ENCODE measurements around the gene RTP3. TPM values are rescaled to one million over a fixed set of nuclear protein-coding genes. Genes with fewer than 3 reads are reported as not detected.

RTP3 gene
- total and polyA plus RNA-seq, 2 of the 8 experiments (the other 6 are each of a cell fraction or from before 2014, with no cell fraction given), result 0.08 TPM; not detected in 1

- Histone ChIP-seq H4K20me1 (replicated peaks in 1 of 2; ENCODE audit: control insufficient read depth in 1 of 2, insufficient read depth in 2 of 2, low read length in 2 of 2) (no peaks in the 10 kb centered on the region), H3K4me1 (replicated peaks in 1 of 4; ENCODE audit: control insufficient read depth in 3 of 4, insufficient read depth in 4 of 4, low read length in 3 of 4) (peaks cover 4 to 8% (median 6%) of the 10 kb centered on the region in 4 experiments; a peak in 6 of 7 replicates), H3K18ac (ENCODE audit: extremely low read depth, low read length) (no peak overlapping the region), H4K5ac (ENCODE audit: insufficient read length, low read depth, low read length) (no peak overlapping the region), H3K36me3 (ENCODE audit: control insufficient read depth in 2 of 4, insufficient read depth in 4 of 4, low read length in 3 of 4) (no peaks in the 10 kb centered on the region), H3K23me2 (ENCODE audit: low read depth, low read length) (no peaks in the 10 kb centered on the region), H3K27ac (ENCODE audit: low read depth, low read length) (no peak overlapping the region), H2BK120ac (replicated peaks; ENCODE audit: low read depth, low read length) (no peak overlapping the region), H3K27me3 (replicated peaks in 1 of 4; ENCODE audit: control insufficient read depth in 3 of 4, extremely low read depth in 1 of 4, insufficient read depth in 3 of 4, low read length in 3 of 4) (no peaks in the 10 kb centered on the region; a peak in 2 of 7 replicates), H3K56ac (replicated peaks; ENCODE audit: insufficient read length, low read depth, low read length) (no peak overlapping the region), H3K4me3 (ENCODE audit: extremely low read depth in 1 of 4, insufficient read depth in 2 of 4, low read depth in 3 of 4, low read length in 4 of 4) (no peak overlapping the region), H3K4me2 (ENCODE audit: insufficient read depth in 1 of 2, low read depth in 2 of 2, low read length in 2 of 2) (no peak overlapping the region), H3K79me1 (ENCODE audit: low read depth, low read length) (no peaks in the 10 kb centered on the region), H2BK20ac (ENCODE audit: low read length) (0 out of 2 replicates have a peak overlapping the region, but pooled peaks have one; percentile 43), H3K4ac (replicated peaks; ENCODE audit: insufficient read length, low read depth, low read length) (no peak overlapping the region), H3K9ac (replicated peaks in 1 of 4; ENCODE audit: extremely low read depth in 1 of 4, low read depth in 3 of 4, low read length in 3 of 4) (no peak overlapping the region), H3K9me3 (ENCODE audit: insufficient read depth in 2 of 2, low read depth in 1 of 2, low read length in 1 of 2) (peaks cover 0 to 10% of the 10 kb centered on the region in 2 experiments; a peak in 2 of 4 replicates), H2AK5ac (ENCODE audit: low read depth, low read length) (no peak overlapping the region), H3K79me2 (ENCODE audit: control insufficient read depth in 1 of 2, insufficient read depth in 2 of 2, low read length in 2 of 2) (no peaks in the 10 kb centered on the region), H2BK5ac (ENCODE audit: low read depth, low read length) (no peak overlapping the region), H2BK12ac (ENCODE audit: low read depth, low read length) (no peak overlapping the region), H3K23ac (ENCODE audit: insufficient read length) (no peak overlapping the region), H2BK15ac (ENCODE audit: low read length) (no peak overlapping the region; the same call in 1 of the 2 replicates), H4K8ac (ENCODE audit: extremely low read depth, insufficient read depth, low read length) (0 out of 2 replicates have a peak overlapping the region, but pooled peaks have one; percentile 20), H4K91ac (replicated peaks; ENCODE audit: insufficient read length, low read length) (no peak overlapping the region), H3K14ac (ENCODE audit: insufficient read length) (no peak overlapping the region), H2AFZ (ENCODE audit: low read length) (no peak overlapping the region)
- DNase-seq (ENCODE audit: low read depth in 1 of 2, low spot score in 2 of 2) (peak in 1 of 2 experiments; percentile 14), FAIRE-seq (no peak)
- WGBS, 2 experiments (ENCODE audit: extremely low coverage in 1 of 2, insufficient coverage in 1 of 2, insufficient read length in 1 of 2, insufficient replicate concordance in 2 of 2, low coverage in 1 of 2, low lambda C conversion rate in 2 of 2, missing lambda C conversion rate in 1 of 2), result 91% methylated on average over 11 of the region's 11 CpGs; no CpG with 5 or more reads in 1 of the 2 experiments
- CTCF ChIA-PET (ENCODE audit: partially characterized antibody), result interaction anchor here (0.7 to 4.3 kb wide), 9 partner anchors 11 to 343 kb away, joined by 3 to 42 read pairs (median 5); no protein-coding TSS in a partner anchor
- POLR2A ChIA-PET (ENCODE audit: partially characterized antibody), result interaction anchor here (1.0 to 1.7 kb wide), 3 partner anchors 84 to 94 kb away, joined by 3 to 8 read pairs (median 3); no protein-coding TSS in a partner anchor
- TF ChIP-seq BCL11A (IDR thresholded peaks at IDR 0.05; ENCODE audit: low read depth in 2 of 2, low read length in 2 of 2), result no peak
- no peak for TF ChIP-seq TAF7 (optimal IDR thresholded peaks at IDR 0.05; ENCODE audit: borderline replicate concordance, low read depth, low read length)
- TF ChIP-seq TAF1 (IDR thresholded peaks at IDR 0.05; ENCODE audit: low read depth, low read length), result no peak
- TF ChIP-seq TEAD4 (IDR thresholded peaks at IDR 0.05; ENCODE audit: low read depth, low read length), result no peak
These were observed 6.4 kb upstream of the RTP3 start for GRCh38 chr3:46491089-46492070.
